Measurements from ENCODE around the gene TMEM132E.
A peak's percentile ranks its signal among the peaks of the same experiment; 100 is the strongest.
"Not testable (repeated sequence)": the region's sequence is repeated elsewhere in the genome, so short reads cannot be mapped to it uniquely, and the experiment has no call there.

TMEM132E gene

DNA sequence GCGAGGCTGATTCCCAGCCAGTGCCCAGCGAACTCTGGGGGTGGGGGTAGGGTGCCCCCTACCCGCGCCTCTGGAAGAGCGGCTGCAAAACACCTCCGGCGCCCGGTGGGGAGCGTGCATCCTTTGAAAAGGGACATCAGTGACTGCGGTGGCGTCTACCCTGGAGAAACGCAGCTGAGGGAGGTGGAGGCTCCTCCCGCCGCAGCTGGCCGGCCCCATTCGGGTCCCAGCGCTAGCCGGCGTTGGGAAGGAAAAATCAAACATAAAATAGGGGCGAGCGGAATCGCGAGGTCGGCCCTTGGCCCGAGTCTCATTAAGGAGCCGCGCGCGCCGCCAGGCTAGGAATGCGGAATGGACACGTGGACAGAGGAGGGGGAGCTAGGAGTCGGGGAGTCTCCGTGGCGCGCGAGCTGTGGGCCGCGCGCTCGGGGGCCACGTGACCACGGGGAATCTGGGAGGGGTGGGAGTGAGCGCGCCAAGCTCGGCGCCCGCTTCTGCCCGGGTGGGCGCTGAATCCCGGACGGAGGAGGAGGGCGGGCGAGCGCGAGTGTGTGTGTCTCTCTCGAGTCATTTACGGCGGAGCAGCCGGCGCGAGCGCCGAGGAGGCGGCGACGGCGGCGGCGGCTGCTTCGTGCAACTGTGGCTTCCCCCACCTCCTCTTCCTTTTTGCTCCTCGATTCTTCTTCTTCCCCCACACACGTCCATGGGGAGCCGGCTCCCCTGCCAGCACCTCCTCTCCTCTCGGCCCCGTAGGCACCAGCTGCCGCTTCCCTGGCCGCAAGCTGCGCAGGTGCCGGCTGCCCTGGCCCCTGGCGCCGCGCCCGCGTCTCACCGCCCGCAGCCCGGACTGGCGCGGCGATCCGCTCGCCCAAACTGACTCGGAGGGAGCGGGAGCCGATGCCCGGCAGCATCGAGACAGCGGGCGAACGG, at the start of gene TMEM132E:
Gene TMEM132E, plus strand, starts transcription at position 566 of the 930 bp plus-strand sequence. CDS start 1,495 bp downstream, outside the sequence.
- TF ChIP-seq CTCF (IDR thresholded peaks at IDR 0.05; ENCODE audit: low read depth, low read length, missing control alignments): no peak
- in situ Hi-C loops (cut with HindIII; ENCODE audit: low sequenced_read_pairs): no loop called here
- H3K4me3 ChIP-seq (ENCODE audit: low read depth, low read length): peak within 1 kb of the TSS; percentile 27
- no peak for DNase-seq (ENCODE audit: low read depth)

- TF ChIP-seq CTCF (IDR thresholded peaks at IDR 0.05; ENCODE audit: low read depth, low read length, missing control alignments): no peak
- DNase-seq (ENCODE audit: low read depth): no peak
- no peak overlapping the region for H3K4me3 ChIP-seq (ENCODE audit: low read depth, low read length)
- in situ Hi-C loops (cut with HindIII; ENCODE audit: low sequenced_read_pairs): loop anchor here (25.0 kb wide), 3 partner anchors 94 to 606 kb away; partner anchors contain the start of genes CCL8, NLE1 and UNC45B
Observed at GRCh38 chr17:34530918-34531317, 48.5 kb upstream of the TMEM132E start.

- no peak for DNase-seq (ENCODE audit: low read depth)
- no peak for TF ChIP-seq CTCF (IDR thresholded peaks at IDR 0.05; ENCODE audit: low read depth, low read length, missing control alignments)
- in situ Hi-C loops (cut with HindIII; ENCODE audit: low sequenced_read_pairs): loop anchor here (25.0 kb wide), 3 partner anchors 95 to 605 kb away; partner anchors contain the start of genes CCL8, NLE1 and UNC45B
- no peak overlapping the region for H3K4me3 ChIP-seq (ENCODE audit: low read depth, low read length)
Observed at GRCh38 chr17:34532281-34533065, 46.9 kb upstream of the TMEM132E start.

DNA sequence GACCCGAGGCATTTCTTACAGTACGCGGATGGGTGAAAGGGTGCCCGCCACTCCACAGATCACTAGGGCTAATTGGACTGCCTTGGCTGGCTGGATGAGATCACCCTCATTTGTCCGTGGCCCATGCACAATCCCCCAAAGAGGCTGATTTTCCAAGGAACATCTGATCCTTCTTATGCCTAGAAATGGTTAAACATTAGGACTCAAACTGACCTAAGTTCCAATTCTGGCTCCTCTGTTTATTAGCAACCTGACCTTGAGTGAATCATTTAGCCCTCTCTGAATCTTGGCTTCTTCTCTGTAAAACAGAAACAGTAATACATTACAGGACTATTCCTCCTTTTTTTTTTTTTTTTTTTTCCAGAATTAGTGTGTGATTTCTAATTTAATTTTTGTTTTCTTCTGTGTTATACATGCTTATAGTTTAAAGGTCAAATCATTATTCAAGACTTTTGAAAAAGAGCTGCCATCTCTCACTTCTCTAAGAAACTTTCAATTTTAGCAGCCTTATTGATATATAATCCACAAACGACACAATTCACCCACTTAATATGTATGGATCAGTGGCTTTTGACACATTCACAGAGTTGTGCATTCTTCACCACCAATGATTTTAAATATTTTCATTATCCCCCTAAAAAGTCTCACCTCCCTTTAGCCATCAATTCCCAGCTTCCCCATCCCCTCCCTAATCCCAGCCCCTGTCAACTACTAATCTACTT, 45.4 kb upstream of the TMEM132E start:
- DNase-seq (ENCODE audit: low read depth): no peak
- H3K4me3 ChIP-seq (ENCODE audit: low read depth, low read length): no peak overlapping the region
- in situ Hi-C loops (cut with HindIII; ENCODE audit: low sequenced_read_pairs): loop anchor here (25.0 kb wide), 3 partner anchors 97 to 603 kb away; partner anchors contain the start of genes CCL8, NLE1 and UNC45B
- TF ChIP-seq CTCF (IDR thresholded peaks at IDR 0.05; ENCODE audit: low read depth, low read length, missing control alignments): no peak

DNA sequence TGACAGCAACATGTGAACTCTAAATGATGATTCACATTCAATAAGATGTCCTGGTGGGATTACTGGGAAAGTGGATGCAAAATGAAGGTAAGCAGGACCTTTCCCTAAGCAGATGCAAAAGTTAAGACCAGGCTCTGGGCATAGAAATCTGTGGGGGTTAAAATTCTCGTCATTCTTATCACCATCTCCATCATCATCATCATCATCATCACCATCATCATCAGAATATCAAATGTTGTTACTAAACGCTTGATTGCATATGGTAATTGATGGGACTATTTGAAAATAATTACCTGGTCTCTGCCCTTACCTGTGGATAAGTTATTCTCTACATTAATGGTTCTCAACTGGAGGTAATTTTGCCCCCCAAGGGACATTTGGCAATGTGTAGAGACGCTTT, 41.9 kb upstream of the TMEM132E start:
- no peak for DNase-seq (ENCODE audit: low read depth)
- no peak overlapping the region for H3K4me3 ChIP-seq (ENCODE audit: low read depth, low read length)
- in situ Hi-C loops (cut with HindIII; ENCODE audit: low sequenced_read_pairs): loop anchor here (25.0 kb wide), 3 partner anchors 100 to 600 kb away; partner anchors contain the start of genes CCL8, NLE1 and UNC45B
- no peak for TF ChIP-seq CTCF (IDR thresholded peaks at IDR 0.05; ENCODE audit: low read depth, low read length, missing control alignments)

DNA sequence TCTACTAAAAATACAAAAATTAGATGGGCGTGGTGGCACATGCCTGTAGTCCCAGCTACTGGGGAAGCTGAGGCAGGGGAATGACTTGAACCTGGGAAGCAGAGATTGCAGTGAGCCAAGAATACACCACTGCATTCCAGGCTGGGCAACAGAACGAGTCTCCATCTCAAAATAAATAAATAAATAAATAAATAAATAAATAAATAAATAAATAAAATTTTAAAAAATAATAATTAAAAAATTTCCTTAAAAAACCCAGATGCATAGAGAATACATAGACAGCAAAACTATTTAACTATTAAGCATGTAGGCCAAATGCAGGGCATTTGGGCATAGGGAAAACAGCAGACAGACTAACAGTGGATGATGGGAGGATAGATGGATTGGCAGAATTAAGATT, 40.8 kb upstream of the TMEM132E start:
- not testable (repeated sequence) for H3K4me3 ChIP-seq (ENCODE audit: low read depth, low read length); DNase-seq (ENCODE audit: low read depth)
- in situ Hi-C loops (cut with HindIII; ENCODE audit: low sequenced_read_pairs): loop anchor here (25.0 kb wide), 3 partner anchors 101 to 599 kb away; partner anchors contain the start of genes CCL8, NLE1 and UNC45B
